Adipose tissue (tissue), 3 donors: Measurements from ENCODE around the gene STX10. TPM values are rescaled to one million over a fixed set of nuclear protein-coding genes. Genes with fewer than 3 reads are reported as not detected.

Experiments
- H3K27ac ChIP-seq: one replicate; pipeline ENCODE4 v1.5.1; 2013; ENCODE audit warnings: low read depth, low read length
- WGBS, 3 donors: extraction: QIAGEN DNeasy Blood & Tissue Kit; methylation state at CpG; one replicate each; pipeline ENCODE4 v1.1.7; 2013; 5-methylcytosine and 5-hydroxymethylcytosine counted together
- polyA plus RNA-seq, 3 donors: library from polyadenylated mRNA; stranded (reverse); fragments of 200-250 nt; gene quantifications; one replicate each; pipeline ENCODE4 v1.2.3, GENCODE V29; 2013
- donor health status: healthy with polysubstance abuse.
- donor health status: Bipolar disorder and iron deficiency.
- donor health status: healthy.

Gene STX10
- polyA plus RNA-seq, 3 donors, result 34.5 to 69.2 (median 63.1) TPM

- 92 to 95% (median 94%) methylated on average over 30 of the region's 30 CpGs for WGBS, 3 donors
- H3K27ac ChIP-seq, result no peak overlapping the region
These were observed 40.6 kb downstream of the STX10 start for GRCh38 chr19:13109361-13110098.

GRCh38 chr19:13104848-13105711 lies 45.1 kb downstream of the STX10 start:
- H3K27ac ChIP-seq, result no peak overlapping the region

GRCh38 chr19:13104360-13104847 lies 45.8 kb downstream of the STX10 start:
- WGBS, 3 donors, result 28 to 42% (median 33%) methylated on average over 25 to 33 of the region's 33 CpGs
- no peak overlapping the region for H3K27ac ChIP-seq

More at GRCh38 chr19:13104848-13105711, 45.1 kb downstream of the STX10 start:
- 40 to 82% (median 47%) methylated on average over 28 to 29 of the region's 29 CpGs for WGBS, 3 donors

- WGBS, 3 donors, result 42 to 84% (median 56%) methylated on average over 12 to 13 of the region's 13 CpGs
- H3K27ac ChIP-seq, result peak overlapping the region; percentile 28
These were observed 46.4 kb downstream of the STX10 start for GRCh38 chr19:13103581-13104359.

- 2 to 6% (median 2%) methylated on average over 40 to 47 of the region's 47 CpGs for WGBS, 3 donors
- peak within 1 kb of the TSS; percentile 80 for H3K27ac ChIP-seq
These were observed 47.3 kb downstream of the STX10 start, which contains the start of gene LYL1 for GRCh38 chr19:13102666-13103580. Gene LYL1 (minus strand): TSS chr19:13102858. CDS start chr19:13101171, 1,687 bp downstream.

- H3K27ac ChIP-seq, result peak overlapping the region; percentile 80
- WGBS, 3 donors, result 5 to 17% (median 12%) methylated on average over 7 of the region's 7 CpGs
These were observed 47.8 kb downstream of the STX10 start for GRCh38 chr19:13102416-13102665.

GRCh38 chr19:13101590-13102415 lies 48.4 kb downstream of the STX10 start:
- peak overlapping the region; percentile 80 for H3K27ac ChIP-seq
- 37 to 59% (median 51%) methylated on average over 7 of the region's 7 CpGs for WGBS, 3 donors

- WGBS, 3 donors, result 45 to 56% (median 48%) methylated on average over 13 to 18 of the region's 18 CpGs
These were observed 49.2 kb downstream of the STX10 start for GRCh38 chr19:13100841-13101589.

GRCh38 chr19:13100031-13100588 lies 50.1 kb downstream of the STX10 start:
- WGBS, 3 donors, result 51 to 85% (median 57%) methylated on average over 12 of the region's 12 CpGs
- H3K27ac ChIP-seq, result peak overlapping the region; percentile 82

More at GRCh38 chr19:13100841-13101589, 49.2 kb downstream of the STX10 start:
- H3K27ac ChIP-seq, result no peak overlapping the region

GRCh38 chr19:13099073-13099999 lies 50.8 kb downstream of the STX10 start:
- H3K27ac ChIP-seq, result peak overlapping the region; percentile 82
- 26 to 27% (median 27%) methylated on average over 75 to 77 of the region's 77 CpGs for WGBS, 3 donors

- 6 to 19% (median 19%) methylated on average over 51 to 58 of the region's 58 CpGs for WGBS, 3 donors
- peak overlapping the region; percentile 82 for H3K27ac ChIP-seq
These were observed 51.7 kb downstream of the STX10 start for GRCh38 chr19:13098277-13099072.

- WGBS, 3 donors, result 8 to 13% (median 11%) methylated on average over 56 to 69 of the region's 69 CpGs
- no peak overlapping the region for H3K27ac ChIP-seq
These were observed 52.5 kb downstream of the STX10 start for GRCh38 chr19:13097463-13098258.

- WGBS, 3 donors, result 33 to 44% (median 40%) methylated on average over 20 of the region's 20 CpGs
- no peak overlapping the region for H3K27ac ChIP-seq
These were observed 53.1 kb downstream of the STX10 start for GRCh38 chr19:13097033-13097462.
